Stimulated activated CD4-positive, alpha-beta T cell treated with anti-CD3 and anti-CD28 coated beads, TNF-alpha, amount 100 ng/mL, for 48 hours (primary cell): Measurements from ENCODE around the gene ERBB4.

ENCODE experiments used
- DNase-seq, 3 donors: peaks; one replicate each; pipeline ENCODE4 v3.0.0-alpha.2; 2020; ENCODE audit warnings: low read depth in 3 of 3

ERBB4 gene

DNA sequence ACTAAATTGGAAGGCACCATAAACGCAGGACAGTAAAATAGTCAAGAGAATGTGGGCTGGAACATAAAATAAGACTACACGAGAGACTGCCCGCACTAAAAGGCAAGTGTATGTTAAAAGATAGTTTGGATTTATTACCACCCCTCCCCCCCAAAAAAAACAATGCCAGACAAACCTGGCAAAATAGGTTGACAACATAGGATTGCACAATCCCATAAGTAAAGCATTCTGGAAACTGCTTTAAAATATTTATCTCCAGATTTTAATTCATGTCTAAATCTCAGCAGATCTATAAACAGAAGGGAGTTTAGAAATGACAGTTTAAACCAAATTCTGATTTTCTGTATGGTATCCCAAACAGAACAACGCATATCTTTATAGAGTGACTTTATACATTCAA lies 455.1 kb downstream of the ERBB4 start:
- no peak for DNase-seq

DNA sequence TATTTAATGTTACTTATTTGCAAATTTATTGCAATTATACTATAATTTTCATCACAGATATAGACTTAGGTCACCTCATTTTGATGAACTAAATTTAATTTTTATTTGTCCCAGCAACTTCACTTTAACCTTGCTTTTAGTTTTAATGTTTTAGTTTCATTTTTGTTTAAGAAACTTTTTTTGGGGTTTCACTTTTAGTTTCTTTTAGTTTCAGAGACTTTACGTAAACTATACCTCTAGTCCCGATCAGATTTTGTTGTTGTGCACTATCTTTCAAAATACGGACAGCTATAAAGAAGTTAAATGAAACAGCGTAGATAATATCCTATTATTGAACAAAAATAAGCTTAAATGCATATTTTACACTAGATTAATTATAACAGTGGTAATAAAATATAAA lies 460.5 kb downstream of the ERBB4 start:
- DNase-seq, result no peak

DNA sequence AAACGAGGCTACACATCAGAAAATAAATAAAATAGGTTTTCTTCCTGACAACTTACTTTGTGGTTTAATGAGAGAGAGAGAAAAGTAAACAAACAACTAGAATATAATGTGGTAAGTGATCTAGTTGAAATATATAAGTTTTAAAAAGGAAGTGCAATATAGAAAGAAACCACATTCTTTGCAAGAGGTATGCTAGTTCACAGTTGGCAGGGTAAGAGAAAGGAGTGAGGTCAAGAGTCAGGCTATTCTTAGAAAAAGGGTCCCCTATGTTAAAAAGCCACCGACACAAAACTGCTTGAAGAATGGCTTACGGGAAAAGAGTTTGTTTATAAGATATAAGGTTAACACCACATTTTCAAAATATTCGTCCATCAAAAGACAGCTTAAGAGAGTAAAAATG lies 462.1 kb downstream of the ERBB4 start:
- no peak for DNase-seq

DNA sequence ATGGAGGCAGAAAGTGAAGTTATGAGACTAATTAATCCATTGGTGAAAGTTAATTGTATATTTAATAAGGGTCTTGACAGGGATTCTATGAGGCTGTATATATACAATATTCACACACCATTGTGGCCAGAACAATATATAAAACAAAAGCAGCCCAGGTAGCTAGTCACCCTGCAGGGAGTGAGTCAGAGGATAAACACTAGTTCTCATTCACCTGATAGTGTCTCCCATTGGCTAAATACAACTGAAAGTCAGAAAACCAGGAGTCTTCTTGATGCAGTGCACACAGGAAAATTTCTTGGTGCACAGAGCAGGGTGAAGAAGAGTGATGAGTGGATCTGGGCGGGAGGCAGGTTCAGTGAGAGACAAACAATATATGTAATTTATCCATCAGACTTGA lies 465.2 kb downstream of the ERBB4 start:
- DNase-seq, result no peak

DNA sequence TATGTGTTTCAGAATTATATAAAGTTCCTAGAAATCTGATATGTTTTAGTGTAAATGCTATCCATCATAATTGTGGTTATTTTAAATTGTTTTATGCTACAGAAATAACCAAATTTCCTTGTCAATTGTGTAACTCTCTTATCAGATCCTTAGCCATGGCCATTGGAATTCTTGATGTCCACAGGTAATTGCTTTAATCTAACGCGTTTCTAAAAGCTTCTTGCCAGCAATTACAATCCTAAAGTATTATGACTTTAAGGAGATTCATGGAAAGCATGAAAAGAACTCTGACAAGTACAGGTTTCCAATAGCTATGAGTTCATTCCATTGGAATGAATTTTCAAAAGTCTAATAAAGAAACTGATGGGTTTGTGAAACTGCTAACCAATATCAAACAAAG lies 472.1 kb downstream of the ERBB4 start:
- DNase-seq, result no peak

DNA sequence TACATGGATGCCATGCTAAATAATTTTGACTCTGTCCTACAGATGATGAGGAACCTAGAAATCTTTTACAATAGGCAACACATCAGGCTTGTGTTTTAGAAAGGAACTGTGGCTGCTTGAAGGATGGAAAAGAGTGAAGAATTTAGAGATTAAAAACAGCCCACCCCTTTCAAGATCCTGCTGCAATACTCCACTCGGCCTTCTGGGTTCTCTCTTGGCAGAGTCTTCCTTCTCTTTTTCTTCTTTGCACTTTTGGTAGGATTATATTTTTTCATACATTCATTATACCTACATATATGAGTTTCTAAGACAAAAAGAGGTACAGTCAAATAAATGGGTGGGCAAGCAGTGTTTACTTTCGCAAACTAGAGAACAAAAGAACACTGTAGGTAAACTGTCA lies 474.3 kb downstream of the ERBB4 start:
- DNase-seq, result no peak

DNA sequence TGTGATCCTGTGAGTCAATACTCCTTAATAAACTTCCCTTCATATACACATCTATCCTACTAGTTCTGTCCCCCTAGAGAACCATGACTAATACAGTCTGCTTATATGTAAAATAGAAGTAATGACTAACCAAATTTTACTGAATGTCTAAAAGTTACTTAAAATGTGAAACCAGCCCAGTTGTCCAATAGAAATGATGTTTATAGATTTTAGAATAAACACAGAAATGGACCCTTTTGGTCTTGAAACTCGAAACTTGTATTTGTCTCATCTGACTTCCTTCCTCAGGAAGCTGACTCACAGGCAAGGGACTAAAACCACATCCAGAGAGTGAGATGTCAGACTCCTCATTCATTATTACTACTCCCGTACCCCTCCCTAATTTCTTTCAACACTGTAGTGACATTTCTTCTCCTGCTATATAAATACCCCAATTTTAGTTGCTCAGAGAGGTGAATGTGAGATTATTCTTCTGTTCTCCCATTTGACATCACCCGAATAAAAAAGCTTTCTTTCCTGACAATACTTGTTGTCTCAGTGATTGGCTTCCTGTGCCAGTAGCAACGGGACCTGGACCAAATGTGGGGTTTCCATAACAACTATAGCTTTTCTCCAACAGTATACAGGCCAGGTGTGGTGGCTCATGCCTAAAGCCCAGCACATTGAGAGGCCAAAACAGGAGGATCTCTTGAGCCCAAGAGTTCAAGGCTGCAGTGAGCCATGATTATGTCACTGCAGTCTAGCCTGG lies 486.0 kb downstream of the ERBB4 start:
- no peak for DNase-seq

DNA sequence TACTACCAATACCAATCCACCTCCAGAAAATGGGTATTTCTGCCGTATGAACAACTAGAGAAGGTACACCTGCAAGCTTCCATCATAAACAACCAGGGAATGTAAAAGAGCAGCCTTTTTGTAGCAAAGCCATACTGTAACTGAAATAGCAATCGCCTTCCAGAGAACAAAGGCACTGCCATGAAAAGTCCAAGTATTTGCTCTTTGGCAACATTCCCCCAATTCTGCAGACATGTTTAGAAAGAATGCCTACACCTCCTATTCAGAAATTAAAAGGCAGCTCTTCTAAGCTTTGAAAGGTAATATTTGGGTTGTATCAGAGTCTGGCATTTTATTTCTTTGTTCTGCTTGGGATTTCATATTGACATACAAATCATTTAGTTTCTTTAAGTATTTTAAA lies 487.7 kb downstream of the ERBB4 start:
- DNase-seq, result no peak

DNA sequence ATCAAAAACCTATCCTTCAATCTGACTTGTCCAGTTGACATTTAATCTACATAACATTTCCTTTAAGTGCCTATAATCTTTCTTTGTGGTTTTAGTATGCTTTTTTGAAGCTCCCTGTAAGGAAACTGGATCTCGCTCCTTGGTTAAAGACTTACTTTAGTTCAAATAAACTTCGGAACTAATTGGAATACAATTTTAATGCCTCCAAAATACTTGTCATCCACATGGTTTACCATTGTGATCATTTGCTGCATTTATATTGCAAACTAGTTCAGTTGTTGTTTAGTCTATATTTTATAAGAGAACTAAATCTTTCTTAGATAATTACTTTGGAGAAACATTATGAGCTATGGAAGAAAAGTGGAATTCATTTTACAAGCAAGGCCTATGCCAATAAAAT lies 496.0 kb downstream of the ERBB4 start:
- no peak for DNase-seq

DNA sequence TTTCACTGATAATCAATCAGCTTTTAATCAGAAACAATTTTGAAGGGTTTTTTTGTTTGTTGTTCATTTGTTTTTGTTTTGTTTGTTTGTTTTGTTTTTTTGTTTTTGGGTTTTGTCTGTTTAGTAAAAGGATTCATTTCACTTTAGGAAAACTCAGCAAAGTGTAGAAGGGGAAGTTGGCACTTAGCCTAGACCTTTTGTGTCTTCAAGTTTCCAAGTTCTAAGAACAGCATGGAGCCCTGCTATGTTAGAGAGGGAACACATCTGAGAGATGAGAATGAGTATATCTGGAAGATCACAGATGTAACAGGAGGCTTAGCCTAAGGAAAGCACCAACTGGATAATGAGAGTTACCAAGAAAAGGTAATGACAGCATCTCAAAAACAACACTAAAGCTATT lies 501.5 kb downstream of the ERBB4 start:
- DNase-seq, result no peak

DNA sequence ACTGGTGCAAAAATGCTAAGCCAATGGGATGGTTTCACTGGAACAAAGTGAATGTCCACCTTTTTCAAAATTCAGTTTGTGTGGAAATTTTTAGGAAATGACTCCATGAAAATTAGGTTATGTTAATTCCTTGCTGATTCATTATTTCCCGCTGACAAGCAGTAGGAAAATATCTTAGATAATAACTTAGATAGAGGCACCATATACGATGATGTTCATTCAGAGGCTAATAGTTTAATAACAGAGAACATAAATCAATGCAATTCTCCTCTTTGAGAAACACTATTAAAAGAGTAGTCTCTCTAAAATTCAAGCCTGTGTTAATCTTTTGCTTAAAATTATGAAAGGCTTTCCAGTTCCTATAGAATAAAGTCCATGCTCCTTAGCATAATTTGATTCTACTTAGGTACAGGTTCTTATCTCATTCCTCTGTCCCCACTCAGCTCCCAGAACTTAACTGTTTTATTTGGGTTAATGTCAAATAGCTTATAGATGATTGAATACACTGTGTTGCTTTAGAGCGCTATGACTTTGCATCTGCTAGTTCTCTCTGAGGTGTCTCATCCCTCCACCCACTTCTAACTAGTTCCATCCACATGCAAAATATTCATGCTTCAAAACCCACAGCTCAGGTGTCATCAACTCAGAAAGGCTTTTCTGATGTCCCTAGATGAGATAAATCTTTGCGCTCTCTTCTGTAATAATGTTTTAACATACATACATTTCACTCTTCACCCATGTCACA lies 503.6 kb downstream of the ERBB4 start:
- DNase-seq, result no peak

DNA sequence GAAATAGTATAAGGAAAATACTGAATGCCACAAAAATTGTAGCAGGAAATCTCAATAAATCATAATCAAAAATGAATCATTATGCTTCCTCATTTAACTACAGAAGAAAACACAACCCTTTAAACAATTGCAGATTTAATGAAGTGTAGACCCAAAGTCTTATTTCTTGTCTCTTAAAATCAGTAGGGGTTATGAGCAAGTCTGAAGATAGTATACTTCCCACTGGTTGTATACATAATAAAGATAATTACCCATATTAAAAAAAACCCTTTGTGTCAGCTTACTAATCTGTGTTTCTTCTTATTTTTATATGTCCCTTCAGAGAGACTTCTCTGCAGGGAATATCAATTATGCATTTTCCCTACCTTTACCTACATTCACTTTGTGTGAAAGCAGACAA lies 504.7 kb downstream of the ERBB4 start:
- no peak for DNase-seq

DNA sequence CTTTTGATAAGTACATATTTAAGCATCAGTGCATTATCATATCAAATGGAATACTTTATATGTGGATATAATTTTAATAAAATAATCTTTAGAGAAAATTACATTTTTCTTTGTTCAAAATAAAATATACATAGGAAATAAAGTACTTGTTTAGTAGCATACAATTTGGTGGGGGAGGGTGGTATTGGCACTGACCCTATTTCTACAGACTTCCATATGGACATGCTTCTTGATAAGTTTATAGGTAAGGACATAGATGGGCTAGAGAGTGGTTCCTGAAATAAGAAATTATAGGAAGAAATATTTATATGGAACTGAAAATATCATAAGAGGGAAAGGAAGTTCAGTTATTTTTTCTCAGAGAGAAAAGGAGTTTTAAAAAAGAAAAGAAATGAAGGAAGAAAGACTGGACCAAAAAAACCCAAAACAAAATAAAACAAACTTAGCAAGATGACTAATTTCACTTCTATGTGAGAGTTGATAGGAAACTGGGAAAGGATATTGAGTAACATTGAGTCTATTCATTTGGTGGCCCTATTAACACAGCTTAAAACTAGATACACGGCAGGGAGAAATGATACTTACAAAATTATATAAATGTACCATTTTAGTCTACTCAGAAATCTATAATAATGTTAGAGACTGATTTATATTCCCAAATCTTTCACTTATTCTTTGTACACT lies 505.9 kb downstream of the ERBB4 start:
- no peak for DNase-seq

DNA sequence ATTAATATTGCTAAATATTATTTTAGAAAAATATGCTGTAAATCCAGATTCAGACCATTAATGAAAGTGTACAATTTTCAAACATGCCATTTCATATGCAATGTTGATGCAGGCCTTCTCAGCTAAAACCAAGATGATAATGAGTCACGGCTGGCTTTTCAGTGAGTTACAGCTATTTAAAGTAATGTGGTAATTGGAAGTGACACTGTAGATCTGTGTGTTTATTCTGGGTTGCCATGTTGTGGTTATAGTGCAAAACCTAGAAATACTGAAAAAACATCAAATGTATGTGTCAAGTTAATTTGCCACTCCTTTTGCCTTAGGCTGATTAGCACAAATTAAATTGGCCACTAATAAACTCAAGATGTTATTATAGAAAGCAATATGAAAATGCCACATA lies 506.6 kb downstream of the ERBB4 start:
- no peak for DNase-seq

DNA sequence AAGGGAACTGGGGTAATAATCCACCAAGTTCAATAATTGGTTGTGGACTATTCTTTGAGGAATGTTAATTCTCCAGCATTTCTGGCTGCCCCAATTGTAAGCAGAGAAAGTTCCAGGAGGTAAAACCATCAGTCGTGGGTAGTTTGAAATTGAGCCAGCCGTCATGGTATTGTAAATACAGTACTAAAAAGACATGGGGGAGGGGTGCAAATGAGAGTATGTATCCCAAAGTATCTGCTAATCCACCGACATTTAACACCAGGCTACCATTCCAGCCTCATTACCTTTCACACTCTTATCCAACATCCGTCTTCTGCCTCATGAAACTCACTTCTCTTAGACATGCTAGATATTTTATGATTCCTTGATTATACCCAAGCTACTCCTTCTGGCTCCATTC lies 507.9 kb downstream of the ERBB4 start:
- DNase-seq, result no peak

DNA sequence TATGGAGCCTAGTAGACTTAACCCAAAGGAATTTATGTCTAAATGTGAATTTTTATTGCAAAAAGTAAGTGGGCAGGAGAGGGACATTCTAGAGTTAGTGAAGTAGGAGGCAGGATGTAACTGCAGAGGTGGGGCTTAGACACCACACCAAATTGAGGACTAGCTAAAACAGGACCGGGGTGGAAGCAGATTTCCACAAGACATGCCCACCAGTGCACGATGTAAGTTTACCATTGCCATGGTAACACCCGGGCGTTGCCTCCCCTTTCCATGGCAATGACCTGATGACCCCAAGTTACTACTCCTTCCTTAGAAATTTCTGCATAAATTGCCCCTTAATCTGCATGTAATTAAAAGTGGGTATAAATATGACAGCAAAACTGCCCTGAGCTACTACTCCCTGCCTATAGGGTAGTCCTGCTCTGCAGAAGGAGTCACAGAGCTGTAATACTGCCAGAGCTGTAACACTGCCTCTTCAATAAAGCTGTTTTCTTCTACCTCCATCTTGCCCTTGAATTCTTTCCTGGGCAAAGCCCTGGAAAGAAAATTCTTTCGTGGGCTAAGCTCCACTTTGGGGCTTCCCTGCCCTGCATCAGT lies 509.7 kb downstream of the ERBB4 start:
- DNase-seq, result no peak

DNA sequence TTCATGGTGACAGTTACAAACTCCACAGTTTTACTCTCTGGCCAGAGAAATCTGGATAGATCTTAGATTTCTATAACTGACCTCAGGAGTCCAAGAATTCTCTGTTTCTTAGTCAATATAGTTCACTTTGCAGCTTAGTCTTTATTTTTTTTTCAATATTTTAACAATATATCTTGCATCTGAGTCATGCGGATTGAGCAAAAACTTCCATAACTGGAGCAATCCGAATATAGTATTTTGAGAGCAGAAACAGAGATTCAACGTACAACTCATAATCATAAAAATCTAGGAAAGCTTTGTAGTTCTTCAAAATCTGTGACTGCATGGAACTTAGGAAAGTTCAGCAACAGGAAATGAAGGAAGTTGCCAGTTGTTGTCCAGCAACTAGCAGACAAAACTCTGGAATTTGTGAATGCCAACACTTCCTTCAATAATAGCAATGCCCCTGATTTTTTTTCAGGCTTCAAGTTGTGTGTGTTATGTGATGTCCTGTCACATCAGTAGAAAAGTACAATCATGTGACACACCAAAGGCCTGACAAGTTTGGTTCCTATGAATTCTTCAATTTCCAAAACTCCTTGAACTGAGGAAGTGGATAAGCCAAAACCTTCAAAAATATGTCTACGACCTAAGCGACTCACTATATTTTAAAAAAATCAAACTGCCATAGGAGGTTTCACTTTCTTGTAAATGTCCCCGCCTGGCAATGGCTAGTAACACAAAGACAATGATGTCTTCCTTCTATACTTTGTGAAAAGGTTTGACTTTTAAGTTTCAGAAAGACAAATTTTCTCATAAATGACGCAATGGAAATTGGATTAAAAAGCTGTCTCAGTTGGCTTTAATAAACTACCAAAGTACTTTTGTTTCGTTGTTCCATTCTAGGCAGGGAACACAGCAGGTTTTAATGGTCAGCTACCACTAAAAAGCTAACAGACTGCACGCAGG lies 510.6 kb downstream of the ERBB4 start:
- DNase-seq, result no peak

DNA sequence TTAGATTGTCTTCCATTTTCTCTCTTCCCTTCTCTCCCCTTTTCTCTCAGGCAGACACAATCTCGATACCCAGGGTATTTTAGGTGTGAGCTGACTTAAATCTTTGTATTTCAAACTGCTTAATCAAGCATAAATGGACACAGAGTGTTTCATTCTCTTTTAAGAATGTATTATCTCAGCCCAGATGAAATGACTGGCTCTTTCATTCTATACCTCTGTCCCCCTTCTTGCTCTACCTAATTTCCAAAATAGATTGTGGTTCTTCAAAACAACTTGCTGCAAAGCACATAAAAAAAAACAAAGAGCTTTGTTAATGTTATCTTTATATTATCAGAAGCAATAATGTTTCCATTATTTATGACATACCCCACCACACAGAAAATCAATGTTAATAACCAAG lies 514.6 kb downstream of the ERBB4 start:
- DNase-seq, result no peak

DNA sequence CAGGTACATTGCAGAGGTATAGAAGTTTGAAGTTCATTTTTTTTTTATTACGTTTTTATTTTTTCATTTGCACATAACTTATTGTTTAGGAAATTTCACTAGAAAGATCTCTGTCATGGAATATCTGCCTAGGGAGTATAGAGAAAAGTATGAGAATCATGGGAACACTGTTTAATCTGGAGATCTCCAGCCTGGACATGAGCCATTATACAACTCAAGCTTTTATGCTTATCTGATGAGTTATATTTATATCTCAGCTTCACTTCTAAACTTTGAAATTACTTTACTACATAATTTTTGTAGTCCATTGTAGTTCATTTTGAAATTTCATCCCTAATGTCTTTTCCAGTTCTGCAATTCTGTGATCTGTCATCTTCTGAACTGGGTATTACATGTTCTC lies 515.6 kb downstream of the ERBB4 start:
- no peak for DNase-seq

DNA sequence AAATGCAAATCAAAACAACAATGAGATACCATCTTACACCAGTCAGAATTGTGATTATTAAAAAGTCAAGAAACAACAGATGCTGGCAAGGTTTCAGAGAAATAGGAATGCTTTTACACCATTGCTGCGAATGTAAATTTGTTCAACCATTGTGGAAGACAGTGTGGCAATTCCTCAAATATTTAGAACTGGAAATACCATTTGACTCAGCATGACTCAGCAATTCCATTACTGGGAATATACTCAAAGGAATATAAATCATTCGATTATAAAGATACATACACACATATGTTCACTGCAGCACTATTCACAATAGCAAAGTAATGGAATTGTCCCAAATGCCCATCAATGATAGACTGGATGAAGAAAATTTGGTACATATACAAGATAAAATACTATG lies 516.7 kb downstream of the ERBB4 start:
- DNase-seq, result no peak

DNA sequence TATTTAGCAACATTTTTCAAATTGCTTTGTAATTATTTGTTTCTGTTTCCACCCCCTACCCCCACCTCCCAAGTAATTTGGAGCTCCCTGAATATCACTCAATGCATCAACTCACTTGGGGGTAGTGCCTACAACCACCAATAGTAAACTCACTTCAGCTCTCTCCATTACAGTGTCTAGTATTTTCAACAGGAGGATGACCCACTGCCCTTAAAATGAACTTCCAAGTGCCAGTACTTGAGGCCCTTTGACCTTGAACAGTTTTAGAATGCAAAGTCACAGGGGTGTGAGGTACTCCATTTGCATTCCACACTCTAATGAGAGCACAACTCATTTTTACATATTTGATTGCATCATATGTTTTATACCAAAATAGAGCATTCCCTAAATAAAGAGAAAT lies 523.0 kb downstream of the ERBB4 start:
- no peak for DNase-seq

DNA sequence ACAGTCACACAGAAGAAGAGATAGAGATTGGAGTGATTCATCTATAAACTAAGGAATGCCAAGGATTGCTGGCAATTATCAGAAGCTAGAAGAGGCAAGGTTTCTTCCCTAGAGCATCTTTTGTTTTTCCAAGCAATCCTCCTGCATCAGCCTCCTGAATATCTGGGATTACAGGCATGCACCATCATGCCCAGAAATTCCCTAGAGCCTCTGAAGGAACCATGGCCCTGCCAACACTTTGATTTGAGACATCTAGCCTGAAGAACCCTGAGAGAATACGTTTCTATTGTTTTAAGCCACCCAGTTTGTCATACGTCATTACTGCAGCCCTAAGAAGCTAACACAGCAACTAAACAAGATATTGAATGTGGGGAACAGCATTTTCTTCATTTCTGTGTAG lies 525.0 kb downstream of the ERBB4 start:
- DNase-seq, result no peak
